Natural killer cell (primary cell): ENCODE measurements around the gene ABHD4. TPM values are rescaled to one million over a fixed set of nuclear protein-coding genes. Genes with fewer than 3 reads are reported as not detected.
"Not testable (repeated sequence)": the region's sequence is repeated elsewhere in the genome, so short reads cannot be mapped to it uniquely, and the experiment has no call there.

Source experiments
- ATAC-seq, 3 donors: fragments of 150-1000 bp in 2 of 3; fragments of 200-7000 bp in 1 of 3; cut with Tn5 transposase; 1 replicate in 1 of 3; 2 replicates in 2 of 3; pipeline ENCODE4 v1.10.0; 2021; ENCODE audit warnings: mild to moderate bottlenecking in 2 of 3, moderate library complexity in 2 of 3
- DNase-seq, 2 donors: peaks; one replicate each; pipeline versions ENCODE4 v3.0.0 to v3.0.0-alpha.2; 2013 to 2021; ENCODE audit warnings: mixed read lengths in 1 of 2
- H3K27ac ChIP-seq: one replicate; pipeline ENCODE4 v1.5.1; 2013; ENCODE audit warnings: mild to moderate bottlenecking, low read length
- H3K27me3 ChIP-seq: one replicate; pipeline ENCODE4 v1.6.1; 2013; ENCODE audit warnings: low read length; ENCODE audit not compliant: control insufficient read depth, insufficient read depth
- H3K36me3 ChIP-seq: one replicate; pipeline ENCODE4 v1.6.1; 2013; ENCODE audit warnings: low read length; ENCODE audit not compliant: control insufficient read depth, insufficient read depth
- H3K4me1 ChIP-seq: one replicate; pipeline ENCODE4 v1.6.1; 2013; ENCODE audit warnings: low read length; ENCODE audit not compliant: control insufficient read depth, insufficient read depth
- H3K4me3 ChIP-seq: one replicate; pipeline ENCODE4 v1.5.1; 2013; ENCODE audit warnings: low read length
- H3K9me3 ChIP-seq: one replicate; pipeline ENCODE4 v1.6.1; 2013; ENCODE audit warnings: low read length; ENCODE audit not compliant: control insufficient read depth, insufficient read depth
- H3K27ac Mint-ChIP-seq, 2 donors: one replicate each; pipeline ENCODE4 v1.8.0; 2022; ENCODE audit warnings: mild to moderate bottlenecking in 2 of 2, mixed read lengths in 2 of 2, moderate library complexity in 1 of 2
- H3K27me3 Mint-ChIP-seq, 2 donors: one replicate each; pipeline ENCODE4 v1.8.0; 2022; ENCODE audit warnings: low read depth in 2 of 2, mixed read lengths in 2 of 2
- H3K36me3 Mint-ChIP-seq: one replicate; pipeline ENCODE4 v1.8.0; 2022; ENCODE audit warnings: mixed read lengths
- H3K4me1 Mint-ChIP-seq, 2 donors: one replicate each; pipeline ENCODE4 v1.8.0; 2022; ENCODE audit warnings: mixed read lengths in 2 of 2
- H3K4me3 Mint-ChIP-seq: one replicate; pipeline ENCODE4 v1.8.0; 2022; ENCODE audit warnings: mild to moderate bottlenecking, moderate library complexity, mixed read lengths
- H3K9me3 Mint-ChIP-seq, 2 donors: one replicate each; pipeline ENCODE4 v1.8.0; 2022; ENCODE audit warnings: mixed read lengths in 2 of 2
- CTCF ChIP-seq: fragments of 200-600 bp; IDR thresholded peaks from one replicate; pipeline ENCODE4 v1.8.0; 2022; ENCODE audit warnings: antibody characterized with exemption
- WGBS: methylation state at CpG from one replicate; pipeline ENCODE4 v1.1.7; 2013; ENCODE audit warnings: missing lambda C conversion rate; ENCODE audit not compliant: insufficient coverage; 5-methylcytosine and 5-hydroxymethylcytosine counted together
- intact Hi-C: fragments of 100-400 bp; cut with micrococcal nuclease; formaldehyde crosslinking; loops from one replicate; pipeline ENCODE4 v1.14.2; 2022
- total RNA-seq, 4 donors: library from RNA; stranded (reverse); fragments of 120-200 nt in 1 of 4; gene quantifications; one replicate each; pipeline versions ENCODE4 v1.2.3 to v1.2.4, GENCODE V29; 2013 to 2022

The ABHD4 gene
- total RNA-seq, 3 donors from 2014 or later (not counting 1 experiment from before 2014, with no cell fraction given), result 29.7 to 39.3 (median 30.2) TPM

GRCh38 chr14:22563987-22564386 lies 34.1 kb upstream of the ABHD4 start:
- peak overlapping the region; percentile 83 for H3K4me3 Mint-ChIP-seq
- peaks cover 6% of the 10 kb centered on the region for H3K36me3 Mint-ChIP-seq
- Histone ChIP-seq H3K27ac (peak overlapping the region; percentile 82), H3K36me3 (peaks cover 5% of the 10 kb centered on the region), H3K4me1 (peaks cover 83% of the 10 kb centered on the region), H3K9me3 (no peaks in the 10 kb centered on the region), H3K4me3 (no peak overlapping the region), H3K27me3 (no peaks in the 10 kb centered on the region)
- intact Hi-C loops, result loop anchor here (5.0 kb wide), 1 partner anchor 308 kb away; the partner anchor contains the start of gene LRP10
- DNase-seq, result peak in 1 of 2 donors; percentile 47
- no peak for ATAC-seq
- 59% methylated on average over 4 of the region's 5 CpGs for WGBS
- H3K9me3 Mint-ChIP-seq, result no peaks in the 10 kb centered on the region
- peak overlapping the region; percentile 98 to 100 for H3K27ac Mint-ChIP-seq
- no peak for TF ChIP-seq CTCF
- no peaks in the 10 kb centered on the region for H3K27me3 Mint-ChIP-seq
- peaks cover 93 to 99% of the 10 kb centered on the region in 2 donors for H3K4me1 Mint-ChIP-seq

GRCh38 chr14:22564463-22564862 lies 33.6 kb upstream of the ABHD4 start:
- no peaks in the 10 kb centered on the region for H3K9me3 Mint-ChIP-seq
- peaks cover 93 to 99% of the 10 kb centered on the region in 2 donors for H3K4me1 Mint-ChIP-seq
- peaks cover 5% of the 10 kb centered on the region for H3K36me3 ChIP-seq
- peaks cover 83% of the 10 kb centered on the region for H3K4me1 ChIP-seq
- peak overlapping the region; percentile 83 for H3K4me3 Mint-ChIP-seq
- no peak for TF ChIP-seq CTCF
- H3K27me3 ChIP-seq, result no peaks in the 10 kb centered on the region
- intact Hi-C loops, result loop anchor here (5.0 kb wide), 1 partner anchor 308 kb away; the partner anchor contains the start of gene LRP10
- peaks cover 6% of the 10 kb centered on the region for H3K36me3 Mint-ChIP-seq
- no peak overlapping the region for H3K4me3 ChIP-seq
- WGBS, result 42% methylated on average over 1 of the region's 1 CpG
- H3K27ac ChIP-seq, result peak overlapping the region; percentile 82
- no peak for ATAC-seq
- H3K27me3 Mint-ChIP-seq, result no peaks in the 10 kb centered on the region
- H3K27ac Mint-ChIP-seq, result peak overlapping the region; percentile 98 to 100
- H3K9me3 ChIP-seq, result no peaks in the 10 kb centered on the region
- no peak for DNase-seq

GRCh38 chr14:22565391-22565945 lies 32.6 kb upstream of the ABHD4 start:
- peaks cover 78% of the 10 kb centered on the region for H3K4me1 ChIP-seq
- peaks cover 6% of the 10 kb centered on the region for H3K36me3 Mint-ChIP-seq
- peaks cover 96% of the 10 kb centered on the region in 2 donors for H3K4me1 Mint-ChIP-seq
- H3K4me3 Mint-ChIP-seq, result peak overlapping the region; percentile 83
- no peaks in the 10 kb centered on the region for H3K9me3 Mint-ChIP-seq
- peak overlapping the region; percentile 98 to 100 for H3K27ac Mint-ChIP-seq
- H3K27me3 ChIP-seq, result no peaks in the 10 kb centered on the region
- TF ChIP-seq CTCF, result no peak
- H3K9me3 ChIP-seq, result no peaks in the 10 kb centered on the region
- WGBS, result 20% methylated on average over 2 of the region's 3 CpGs
- H3K4me3 ChIP-seq, result no peak overlapping the region
- peak overlapping the region; percentile 82 for H3K27ac ChIP-seq
- H3K27me3 Mint-ChIP-seq, result no peaks in the 10 kb centered on the region
- DNase-seq, result peak in 1 of 2 donors; percentile 55
- intact Hi-C loops, result loop anchor here (5.0 kb wide), 1 partner anchor 253 kb away; no protein-coding TSS in a partner anchor
- H3K36me3 ChIP-seq, result peaks cover 5% of the 10 kb centered on the region
- no peak for ATAC-seq

GRCh38 chr14:22566266-22566665 lies 31.8 kb upstream of the ABHD4 start:
- not testable (repeated sequence) for H3K9me3 ChIP-seq, H3K9me3 Mint-ChIP-seq, DNase-seq, H3K27me3 ChIP-seq, H3K27me3 Mint-ChIP-seq, H3K36me3 Mint-ChIP-seq, ATAC-seq, H3K4me3 ChIP-seq
- H3K36me3 ChIP-seq, result peaks cover 12% of the 10 kb centered on the region
- WGBS, result 31% methylated on average over 8 of the region's 9 CpGs
- peak overlapping the region; percentile 98 to 100 for H3K27ac Mint-ChIP-seq
- H3K4me1 Mint-ChIP-seq, result peaks cover 90 to 91% of the 10 kb centered on the region in 2 donors
- H3K4me1 ChIP-seq, result peaks cover 72% of the 10 kb centered on the region
- peak overlapping the region; percentile 82 for H3K27ac ChIP-seq
- intact Hi-C loops, result loop anchor here (5.0 kb wide), 1 partner anchor 254 kb away; no protein-coding TSS in a partner anchor
- H3K4me3 Mint-ChIP-seq, result peak overlapping the region; percentile 83
